HCT116 (cell line): ENCODE measurements around the gene AAMDC. TPM values are rescaled to one million over a fixed set of nuclear protein-coding genes. Genes with fewer than 3 reads are reported as not detected.

Source experiments
- ATAC-seq: fragments of 200-7000 bp; cut with Tn5 transposase; 2 replicates; pipeline ENCODE4 v1.9.1; 2020; ENCODE audit warnings: mild to moderate bottlenecking, moderate library complexity
- BruUV-seq: library from RNA; stranded (reverse); fragments of 400-500 nt; replicated peaks from 2 replicates; lab custom pipeline; 2021; lab: Mats Ljungman, UMichigan
- CTCF ChIA-PET: fragments of 300-600 bp; sonication (Branson Sonifier 250); formaldehyde crosslinking; loops from one replicate; lab custom pipeline; 2021; ENCODE audit warnings: antibody characterized with exemption; lab: Charles Lee
- POLR2A ChIA-PET: fragments of 300-600, 350-600 bp; sonication (Branson Sonifier 250); formaldehyde crosslinking; loops from one replicate; lab custom pipeline; 2021; ENCODE audit warnings: antibody characterized with exemption; lab: Charles Lee
- RAD21 ChIA-PET, 2 experiments: fragments of 300-600 bp; sonication (Branson Sonifier 250); formaldehyde crosslinking; loops; one replicate each; lab custom pipeline; 2023; ENCODE audit warnings: low total read pairs in 2 of 2; ENCODE audit not compliant: uncharacterized antibody in 2 of 2, unreplicated experiment in 2 of 2, low non-redundant PET in 1 of 2; lab: Charles Lee
- DNase-seq: peaks from one replicate; pipeline ENCODE4 v3.0.0-alpha.2; 2010; ENCODE audit warnings: low read depth, low spot score
- H2AFZ ChIP-seq: fragments of 200-600 bp; shearing (Covaris generic), sonication (generic); 2 replicates; pipeline ENCODE4 v1.6.1; 2017; ENCODE audit warnings: low read depth, mixed run types, mixed read lengths, antibody characterized with exemption, low read length; ENCODE audit not compliant: poor library complexity, severe bottlenecking
- H3K27ac ChIP-seq: 2 replicates; pipeline ENCODE4 v1.5.1; 2012; ENCODE audit warnings: low read depth, low read length
- H3K27me3 ChIP-seq: fragments of 200-600 bp; sonication (generic); 2 replicates; pipeline ENCODE4 v1.6.1; 2016; ENCODE audit warnings: mixed run types, low read length, mixed read lengths; ENCODE audit not compliant: insufficient read depth
- H3K36me3 ChIP-seq, 2 experiments: fragments of 200-500 bp in 1 of 2; fragments of 200-600 bp in 1 of 2; sonication (Bioruptor generic) in 1 of 2; sonication (generic) in 1 of 2; 2 replicates each; pipeline versions ENCODE4 v1.5.1 to v1.6.1; 2014 to 2016; ENCODE audit warnings: low read length in 2 of 2, inconsistent platforms in 1 of 2, mixed read lengths in 1 of 2, mixed run types in 1 of 2; ENCODE audit not compliant: insufficient read depth in 2 of 2, control insufficient read depth in 1 of 2
- H3K4me1 ChIP-seq, 2 experiments: fragments of 200-600 bp in 1 of 2; sonication (generic) in 1 of 2; 2 replicates each; pipeline versions ENCODE4 v1.5.1 to v1.6.1; 2012 to 2017; ENCODE audit warnings: low read length in 2 of 2, inconsistent platforms in 1 of 2, mild to moderate bottlenecking in 1 of 2, mixed read lengths in 1 of 2, mixed run types in 1 of 2, moderate library complexity in 1 of 2; ENCODE audit not compliant: insufficient read depth in 2 of 2, control insufficient read depth in 1 of 2
- H3K4me2 ChIP-seq: fragments of 200-600 bp; sonication (generic); 2 replicates; pipeline ENCODE4 v1.6.1; 2017; ENCODE audit warnings: mixed run types, low read length, mixed read lengths
- H3K4me3 ChIP-seq, 2 experiments: fragments of 200-600 bp in 1 of 2; sonication (generic) in 1 of 2; replicated peaks in 1 of 2; 2 replicates each; pipeline ENCODE4 v1.5.1; 2011 to 2016; ENCODE audit warnings: low read length in 2 of 2, control low read depth in 1 of 2, low read depth in 1 of 2, mild to moderate bottlenecking in 1 of 2, mixed read lengths in 1 of 2, mixed run types in 1 of 2
- H3K79me2 ChIP-seq: fragments of 200-600 bp; sonication (generic); 2 replicates; pipeline ENCODE4 v1.6.1; 2017; ENCODE audit warnings: mild to moderate bottlenecking, mixed run types, low read length, moderate library complexity, mixed read lengths; ENCODE audit not compliant: insufficient read depth
- H3K9ac ChIP-seq: fragments of 200-600 bp; sonication (generic); 2 replicates; pipeline ENCODE4 v1.6.1; 2016; ENCODE audit warnings: low read length, mixed read lengths
- H3K9me2 ChIP-seq: fragments of 200-600 bp; sonication (generic), shearing (Covaris generic); 2 replicates; pipeline ENCODE4 v1.6.1; 2017; ENCODE audit warnings: mixed run types, mild to moderate bottlenecking, moderate library complexity; ENCODE audit not compliant: insufficient read depth
- H3K9me3 ChIP-seq, 2 experiments: fragments of 200-500 bp in 1 of 2; fragments of 200-600 bp in 1 of 2; sonication (Bioruptor generic) in 1 of 2; sonication (generic) in 1 of 2; 2 replicates each; pipeline ENCODE4 v1.6.1; 2014 to 2017; ENCODE audit warnings: low read length in 2 of 2, mixed read lengths in 2 of 2, inconsistent platforms in 1 of 2, low read depth in 1 of 2, mild to moderate bottlenecking in 1 of 2, mixed run types in 1 of 2, moderate library complexity in 1 of 2; ENCODE audit not compliant: control insufficient read depth in 1 of 2, insufficient read depth in 1 of 2
- H4K20me1 ChIP-seq: fragments of 200-600 bp; sonication (generic), shearing (Covaris generic); 2 replicates; pipeline ENCODE4 v1.6.1; 2017; ENCODE audit warnings: mixed run types, mild to moderate bottlenecking, moderate library complexity; ENCODE audit not compliant: insufficient read depth
- CBX3 ChIP-seq: IDR thresholded peaks from 2 replicates; pipeline ENCODE4 v1.6.1; 2012; ENCODE audit warnings: low read depth
- EGR1 ChIP-seq: IDR thresholded peaks from 2 replicates; pipeline ENCODE4 v1.6.1; 2012; ENCODE audit warnings: low read depth
- EZH2 ChIP-seq: fragments of 200-600 bp; sonication (generic); IDR thresholded peaks from 2 replicates; pipeline ENCODE4 v1.6.1; 2017; ENCODE audit warnings: antibody characterized with exemption, mixed run types
- EZH2phosphoT487 ChIP-seq: fragments of 200-600 bp; IDR thresholded peaks from 2 replicates; pipeline ENCODE4 v1.6.1; 2018; ENCODE audit warnings: antibody characterized with exemption, borderline replicate concordance
- POLR2A ChIP-seq: IDR thresholded peaks from 2 replicates; pipeline ENCODE4 v1.7.0; 2011; ENCODE audit warnings: borderline replicate concordance; ENCODE audit not compliant: insufficient read depth, insufficient read length; ENCODE audit errors: extremely low read depth
- POLR2AphosphoS5 ChIP-seq: IDR thresholded peaks from 2 replicates; pipeline ENCODE4 v1.6.1; 2011; ENCODE audit warnings: mild to moderate bottlenecking, low read depth, low read length, moderate library complexity
- SP1 ChIP-seq: IDR thresholded peaks from 2 replicates; pipeline ENCODE4 v1.6.1; 2012; ENCODE audit warnings: low read depth
- TCF7L2 ChIP-seq: IDR thresholded peaks from 2 replicates; pipeline ENCODE4 v1.7.0; 2011; ENCODE audit warnings: borderline replicate concordance, inconsistent platforms; ENCODE audit not compliant: insufficient read depth, insufficient read length; ENCODE audit errors: extremely low read depth
- ZFX ChIP-seq: fragments of 450-650 bp; IDR thresholded peaks from 2 replicates; pipeline ENCODE4 v1.6.1; 2017
- intact Hi-C: fragments of 100-400 bp; cut with micrococcal nuclease; formaldehyde crosslinking; loops from 2 replicates; pipeline ENCODE4 v1.10.0; 2022
- total RNA-seq: library from RNA; stranded (reverse); gene quantifications from one replicate; pipeline ENCODE4 v1.2.1, GENCODE V29; 2021; ENCODE audit not compliant: unreplicated experiment
- TF ChIP-seq, protein P1 (sequence below): IDR thresholded peaks from 2 replicates; pipeline ENCODE4 v1.6.1; 2012; ENCODE audit warnings: low read depth
- TF ChIP-seq, protein P2 (sequence below): IDR thresholded peaks from 2 replicates; pipeline ENCODE4 v1.6.1; 2011; ENCODE audit warnings: mild to moderate bottlenecking, low read length, moderate library complexity; ENCODE audit not compliant: insufficient replicate concordance; ENCODE audit errors: extremely low read depth
- TF ChIP-seq, protein P3 (sequence below), 3 experiments: fragments of 200-600 bp in 1 of 3; sonication (generic) in 1 of 3; IDR thresholded peaks in 2 of 3; conservative IDR thresholded peaks in 1 of 3; 2 replicates each; pipeline ENCODE4 v1.5.1; 2012 to 2017; ENCODE audit warnings: low read depth in 2 of 3, low read length in 2 of 3, antibody characterized with exemption in 1 of 3, borderline replicate concordance in 1 of 3, control low read depth in 1 of 3, mild to moderate bottlenecking in 1 of 3, mixed read lengths in 1 of 3, mixed run types in 1 of 3, moderate library complexity in 1 of 3; ENCODE audit not compliant: insufficient read depth in 1 of 3

AAMDC gene
- total RNA-seq, 1 experiment from 2014 or later = 11.2 TPM

DNA sequence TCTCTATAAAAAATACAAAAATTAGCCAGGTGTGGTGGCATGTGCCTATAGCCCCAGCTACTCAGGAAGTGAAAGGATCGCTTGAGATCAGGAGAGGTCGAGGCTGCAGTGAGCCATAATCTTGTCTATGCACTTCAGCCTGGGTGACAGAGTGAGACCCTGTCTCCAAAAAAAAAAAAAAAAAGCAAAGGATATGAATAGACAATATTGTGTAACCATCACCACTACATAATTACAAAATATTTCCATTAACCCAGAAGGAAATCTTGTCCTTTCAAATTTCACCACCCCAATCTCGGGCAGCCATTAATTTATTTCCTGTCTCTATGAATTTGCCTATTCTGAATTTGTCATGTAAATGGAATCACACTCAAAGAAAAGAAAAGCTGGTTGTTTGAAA, 21.6 kb upstream of the AAMDC start:
- Histone ChIP-seq H3K36me3 (peaks cover 0 to 2% of the 10 kb centered on the region in 2 experiments; a peak in 1 of 4 replicates), H3K27ac (no peak overlapping the region), H4K20me1 (no peaks in the 10 kb centered on the region), H3K27me3 (no peaks in the 10 kb centered on the region), H2AFZ (no peak overlapping the region), H3K9me2 (no peaks in the 10 kb centered on the region), H3K9ac (no peak overlapping the region), H3K4me3 (no peak overlapping the region), H3K9me3 (no peaks in the 10 kb centered on the region), H3K4me1 (peaks cover 0 to 3% of the 10 kb centered on the region in 2 experiments; a peak in 1 of 4 replicates), H3K79me2 (peaks cover 78% of the 10 kb centered on the region), H3K4me2 (no peak overlapping the region)
- ChIA-PET RAD21 (no interaction called here), CTCF (no interaction called here), POLR2A (no interaction called here)
- intact Hi-C loops = no loop called here
- DNase-seq (no peak), ATAC-seq (no peak)
- BruUV-seq = no TSS peak
- TF ChIP-seq POLR2AphosphoS5 = no peak
- no peak for TF ChIP-seq CBX3
- no peak for TF ChIP-seq SP1
- TF ChIP-seq EZH2phosphoT487 = no peak
- TF ChIP-seq, protein P1, sequence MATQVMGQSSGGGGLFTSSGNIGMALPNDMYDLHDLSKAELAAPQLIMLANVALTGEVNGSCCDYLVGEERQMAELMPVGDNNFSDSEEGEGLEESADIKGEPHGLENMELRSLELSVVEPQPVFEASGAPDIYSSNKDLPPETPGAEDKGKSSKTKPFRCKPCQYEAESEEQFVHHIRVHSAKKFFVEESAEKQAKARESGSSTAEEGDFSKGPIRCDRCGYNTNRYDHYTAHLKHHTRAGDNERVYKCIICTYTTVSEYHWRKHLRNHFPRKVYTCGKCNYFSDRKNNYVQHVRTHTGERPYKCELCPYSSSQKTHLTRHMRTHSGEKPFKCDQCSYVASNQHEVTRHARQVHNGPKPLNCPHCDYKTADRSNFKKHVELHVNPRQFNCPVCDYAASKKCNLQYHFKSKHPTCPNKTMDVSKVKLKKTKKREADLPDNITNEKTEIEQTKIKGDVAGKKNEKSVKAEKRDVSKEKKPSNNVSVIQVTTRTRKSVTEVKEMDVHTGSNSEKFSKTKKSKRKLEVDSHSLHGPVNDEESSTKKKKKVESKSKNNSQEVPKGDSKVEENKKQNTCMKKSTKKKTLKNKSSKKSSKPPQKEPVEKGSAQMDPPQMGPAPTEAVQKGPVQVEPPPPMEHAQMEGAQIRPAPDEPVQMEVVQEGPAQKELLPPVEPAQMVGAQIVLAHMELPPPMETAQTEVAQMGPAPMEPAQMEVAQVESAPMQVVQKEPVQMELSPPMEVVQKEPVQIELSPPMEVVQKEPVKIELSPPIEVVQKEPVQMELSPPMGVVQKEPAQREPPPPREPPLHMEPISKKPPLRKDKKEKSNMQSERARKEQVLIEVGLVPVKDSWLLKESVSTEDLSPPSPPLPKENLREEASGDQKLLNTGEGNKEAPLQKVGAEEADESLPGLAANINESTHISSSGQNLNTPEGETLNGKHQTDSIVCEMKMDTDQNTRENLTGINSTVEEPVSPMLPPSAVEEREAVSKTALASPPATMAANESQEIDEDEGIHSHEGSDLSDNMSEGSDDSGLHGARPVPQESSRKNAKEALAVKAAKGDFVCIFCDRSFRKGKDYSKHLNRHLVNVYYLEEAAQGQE = no peak
- no peak for TF ChIP-seq EZH2

DNA sequence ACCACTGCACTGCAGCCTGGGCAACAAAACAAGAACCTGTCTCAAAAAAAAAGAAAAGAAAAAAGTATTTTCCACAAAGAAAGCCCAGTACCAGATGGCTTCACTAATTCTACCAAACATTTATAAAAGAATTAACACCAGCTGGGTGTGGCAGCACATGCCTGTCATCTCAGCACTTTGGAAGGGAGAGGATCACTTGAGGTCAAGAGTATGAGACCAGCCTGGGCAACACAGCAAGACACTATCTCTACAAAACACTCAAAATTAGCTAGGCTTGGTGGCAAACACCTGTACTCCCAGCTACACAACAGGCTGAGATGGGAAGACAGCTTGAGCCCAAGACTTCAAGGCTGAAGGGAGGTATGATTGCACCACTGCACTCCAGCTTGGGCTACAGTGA, 20.5 kb upstream of the AAMDC start:
- CTCF ChIA-PET = no interaction called here
- Histone ChIP-seq H3K79me2 (peaks cover 72% of the 10 kb centered on the region), H4K20me1 (no peaks in the 10 kb centered on the region), H3K4me2 (no peak overlapping the region), H3K36me3 (peaks cover 0 to 2% of the 10 kb centered on the region in 2 experiments; a peak in 1 of 4 replicates), H3K9me3 (no peaks in the 10 kb centered on the region), H3K4me1 (peaks cover 0 to 3% of the 10 kb centered on the region in 2 experiments; a peak in 1 of 4 replicates), H3K4me3 (no peak overlapping the region), H3K27ac (no peak overlapping the region), H3K9ac (no peak overlapping the region), H3K27me3 (no peaks in the 10 kb centered on the region), H3K9me2 (no peaks in the 10 kb centered on the region), H2AFZ (no peak overlapping the region)
- DNase-seq (no peak), ATAC-seq (no peak)
- intact Hi-C loops = no loop called here
- RAD21 ChIA-PET = no interaction called here
- BruUV-seq = no TSS peak
- POLR2A ChIA-PET = no interaction called here
- TF ChIP-seq, protein P2, sequence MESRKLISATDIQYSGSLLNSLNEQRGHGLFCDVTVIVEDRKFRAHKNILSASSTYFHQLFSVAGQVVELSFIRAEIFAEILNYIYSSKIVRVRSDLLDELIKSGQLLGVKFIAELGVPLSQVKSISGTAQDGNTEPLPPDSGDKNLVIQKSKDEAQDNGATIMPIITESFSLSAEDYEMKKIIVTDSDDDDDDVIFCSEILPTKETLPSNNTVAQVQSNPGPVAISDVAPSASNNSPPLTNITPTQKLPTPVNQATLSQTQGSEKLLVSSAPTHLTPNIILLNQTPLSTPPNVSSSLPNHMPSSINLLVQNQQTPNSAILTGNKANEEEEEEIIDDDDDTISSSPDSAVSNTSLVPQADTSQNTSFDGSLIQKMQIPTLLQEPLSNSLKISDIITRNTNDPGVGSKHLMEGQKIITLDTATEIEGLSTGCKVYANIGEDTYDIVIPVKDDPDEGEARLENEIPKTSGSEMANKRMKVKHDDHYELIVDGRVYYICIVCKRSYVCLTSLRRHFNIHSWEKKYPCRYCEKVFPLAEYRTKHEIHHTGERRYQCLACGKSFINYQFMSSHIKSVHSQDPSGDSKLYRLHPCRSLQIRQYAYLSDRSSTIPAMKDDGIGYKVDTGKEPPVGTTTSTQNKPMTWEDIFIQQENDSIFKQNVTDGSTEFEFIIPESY = no peak
- TF ChIP-seq SP1 (no peak), EGR1 (no peak), POLR2A (no peak), TCF7L2 (no peak), CBX3 (no peak), ZFX (no peak), POLR2AphosphoS5 (no peak)
- TF ChIP-seq, protein P3, sequence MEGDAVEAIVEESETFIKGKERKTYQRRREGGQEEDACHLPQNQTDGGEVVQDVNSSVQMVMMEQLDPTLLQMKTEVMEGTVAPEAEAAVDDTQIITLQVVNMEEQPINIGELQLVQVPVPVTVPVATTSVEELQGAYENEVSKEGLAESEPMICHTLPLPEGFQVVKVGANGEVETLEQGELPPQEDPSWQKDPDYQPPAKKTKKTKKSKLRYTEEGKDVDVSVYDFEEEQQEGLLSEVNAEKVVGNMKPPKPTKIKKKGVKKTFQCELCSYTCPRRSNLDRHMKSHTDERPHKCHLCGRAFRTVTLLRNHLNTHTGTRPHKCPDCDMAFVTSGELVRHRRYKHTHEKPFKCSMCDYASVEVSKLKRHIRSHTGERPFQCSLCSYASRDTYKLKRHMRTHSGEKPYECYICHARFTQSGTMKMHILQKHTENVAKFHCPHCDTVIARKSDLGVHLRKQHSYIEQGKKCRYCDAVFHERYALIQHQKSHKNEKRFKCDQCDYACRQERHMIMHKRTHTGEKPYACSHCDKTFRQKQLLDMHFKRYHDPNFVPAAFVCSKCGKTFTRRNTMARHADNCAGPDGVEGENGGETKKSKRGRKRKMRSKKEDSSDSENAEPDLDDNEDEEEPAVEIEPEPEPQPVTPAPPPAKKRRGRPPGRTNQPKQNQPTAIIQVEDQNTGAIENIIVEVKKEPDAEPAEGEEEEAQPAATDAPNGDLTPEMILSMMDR (IDR thresholded peaks at IDR 0.05 in 2 of 3, conservative IDR thresholded peaks at IDR 0.05 in 1 of 3; ENCODE audit: borderline replicate concordance in 1 of 3, insufficient read depth in 1 of 3, low read depth in 2 of 3, low read length in 2 of 3) = no peak
